ENCODE results near the gene TFF1. TPM values are rescaled to one million over a fixed set of nuclear protein-coding genes. Genes with fewer than 3 reads are reported as not detected.

The TFF1 gene
- total RNA-seq, 2 donors from 2014 or later = 3.0 to 66.4 TPM

DNA sequence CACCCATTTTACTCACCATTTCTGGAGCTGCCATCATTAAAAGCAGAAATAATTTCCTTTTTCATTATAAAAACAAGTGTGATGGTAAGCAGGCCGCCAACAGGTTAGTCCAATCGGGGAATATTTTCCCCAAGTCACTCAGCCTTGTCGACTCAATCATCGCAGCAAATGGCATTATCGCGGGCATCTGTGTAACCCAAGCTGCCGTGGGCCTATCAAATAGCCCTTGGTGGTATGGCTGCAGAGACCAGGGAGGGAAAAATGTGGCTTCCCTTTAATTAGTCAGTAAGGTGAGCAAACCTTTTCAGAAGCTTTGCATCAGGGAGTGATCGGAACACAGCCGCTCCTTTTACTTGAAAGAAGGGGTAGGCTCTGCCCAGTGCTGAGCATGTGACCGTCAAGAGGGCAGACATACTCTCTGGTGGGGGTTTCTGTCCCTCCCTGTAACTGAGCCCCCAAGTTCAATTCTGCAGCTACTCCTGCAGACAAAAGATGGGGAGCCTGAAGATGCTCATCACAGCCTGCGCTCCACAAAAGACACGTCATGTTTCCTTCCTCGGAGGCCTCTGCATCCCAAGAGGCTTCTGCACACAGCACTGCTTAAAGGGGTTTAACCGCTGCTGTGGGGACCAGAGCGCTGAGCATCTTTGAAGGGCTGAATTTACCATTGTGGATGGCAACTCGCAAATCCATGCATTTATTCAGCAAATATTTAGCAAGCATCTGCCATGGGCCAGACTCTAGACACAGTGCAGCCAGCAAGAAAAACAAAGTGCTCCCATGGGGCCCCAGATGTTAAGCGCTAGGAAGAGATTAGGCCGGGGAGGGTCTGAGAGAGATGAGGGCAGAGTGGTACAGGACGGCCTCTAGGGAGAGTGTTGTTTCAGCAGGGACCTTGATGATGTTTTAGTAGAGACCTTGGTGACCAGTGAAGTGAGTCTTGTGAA lies 30.7 kb upstream of the TFF1 start:
- Histone ChIP-seq H3K4me1 (no peaks in the 10 kb centered on the region), H3K27ac (no peak overlapping the region), H3K36me3 (replicated peaks in 1 of 2; ENCODE audit: insufficient read depth in 1 of 2, low read depth in 2 of 2) (no peaks in the 10 kb centered on the region), H3K27me3 (no peaks in the 10 kb centered on the region), H3K4me3 (no peak overlapping the region), H3K9me3 (no peaks in the 10 kb centered on the region)
- intact Hi-C loops (cut with DNase I) = no loop called here
- TF ChIP-seq, protein P1, sequence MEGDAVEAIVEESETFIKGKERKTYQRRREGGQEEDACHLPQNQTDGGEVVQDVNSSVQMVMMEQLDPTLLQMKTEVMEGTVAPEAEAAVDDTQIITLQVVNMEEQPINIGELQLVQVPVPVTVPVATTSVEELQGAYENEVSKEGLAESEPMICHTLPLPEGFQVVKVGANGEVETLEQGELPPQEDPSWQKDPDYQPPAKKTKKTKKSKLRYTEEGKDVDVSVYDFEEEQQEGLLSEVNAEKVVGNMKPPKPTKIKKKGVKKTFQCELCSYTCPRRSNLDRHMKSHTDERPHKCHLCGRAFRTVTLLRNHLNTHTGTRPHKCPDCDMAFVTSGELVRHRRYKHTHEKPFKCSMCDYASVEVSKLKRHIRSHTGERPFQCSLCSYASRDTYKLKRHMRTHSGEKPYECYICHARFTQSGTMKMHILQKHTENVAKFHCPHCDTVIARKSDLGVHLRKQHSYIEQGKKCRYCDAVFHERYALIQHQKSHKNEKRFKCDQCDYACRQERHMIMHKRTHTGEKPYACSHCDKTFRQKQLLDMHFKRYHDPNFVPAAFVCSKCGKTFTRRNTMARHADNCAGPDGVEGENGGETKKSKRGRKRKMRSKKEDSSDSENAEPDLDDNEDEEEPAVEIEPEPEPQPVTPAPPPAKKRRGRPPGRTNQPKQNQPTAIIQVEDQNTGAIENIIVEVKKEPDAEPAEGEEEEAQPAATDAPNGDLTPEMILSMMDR (IDR thresholded peaks at IDR 0.05) = no peak
- TF ChIP-seq POLR2A (IDR thresholded peaks at IDR 0.05) = no peak
- DNase-seq (no peak), ATAC-seq (no peak)
- 79 to 90% methylated on average over 17 to 19 of the region's 19 CpGs for WGBS, 2 donors

DNA sequence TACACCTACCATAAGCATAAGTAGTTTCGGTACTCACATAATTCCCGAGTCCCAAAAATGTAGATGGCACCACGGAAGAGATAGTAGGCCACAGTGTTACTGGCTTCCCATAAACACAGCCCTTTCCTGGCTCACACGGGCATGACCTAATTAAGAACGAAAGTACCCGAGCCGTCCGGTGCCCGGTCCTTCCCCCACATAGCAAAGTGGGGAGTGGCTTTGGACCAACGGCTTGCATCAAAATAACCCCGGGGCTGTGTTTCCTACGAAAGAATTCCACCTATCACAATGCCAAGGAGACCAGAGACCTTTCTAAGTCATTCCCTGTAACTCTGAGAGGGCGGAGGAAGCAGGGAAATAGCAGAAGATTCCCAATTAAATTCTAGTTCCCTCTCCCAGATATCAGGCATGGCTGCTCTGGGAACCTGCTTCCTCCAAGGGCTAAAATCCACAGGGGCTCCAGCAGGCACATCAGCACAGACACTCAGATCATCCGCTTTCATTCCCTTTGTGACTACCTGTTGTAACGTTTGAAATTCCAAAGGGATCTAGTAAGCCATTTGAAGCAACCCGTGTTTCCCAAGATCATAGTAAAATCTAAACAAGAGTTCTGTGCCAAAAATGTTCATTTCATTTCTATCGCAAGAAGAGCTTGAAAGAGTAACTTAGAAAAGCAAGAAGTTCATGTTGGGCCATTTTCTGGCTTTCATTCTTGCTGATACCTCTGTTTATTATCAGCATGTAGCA lies 29.7 kb upstream of the TFF1 start, which contains the start of gene TMPRSS3:
Gene TMPRSS3, minus strand, starts transcription at position 148 of the 747 bp plus-strand sequence. CDS start 635 bp downstream, outside the sequence.
- intact Hi-C loops (cut with DNase I) = no loop called here
- 75 to 77% methylated on average over 17 of the region's 17 CpGs for WGBS, 2 donors
- Histone ChIP-seq H3K27me3 (no peaks in the 10 kb centered on the region), H3K4me1 (no peaks in the 10 kb centered on the region), H3K4me3 (no peak within 1 kb of the TSS), H3K27ac (peak within 1 kb of the TSS in 3 of 4 donors; percentile 34 to 55 (median 37)), H3K9me3 (no peaks in the 10 kb centered on the region), H3K36me3 (replicated peaks in 1 of 2; ENCODE audit: insufficient read depth in 1 of 2, low read depth in 2 of 2) (no peaks in the 10 kb centered on the region)
- ATAC-seq = peak; percentile 38
- TF ChIP-seq POLR2A (IDR thresholded peaks at IDR 0.05) = peak in 1 of 3 donors; percentile 17
- TF ChIP-seq, protein P1 (IDR thresholded peaks at IDR 0.05) = no peak
- DNase-seq = peak in 2 of 4 donors; percentile 32 to 64

DNA sequence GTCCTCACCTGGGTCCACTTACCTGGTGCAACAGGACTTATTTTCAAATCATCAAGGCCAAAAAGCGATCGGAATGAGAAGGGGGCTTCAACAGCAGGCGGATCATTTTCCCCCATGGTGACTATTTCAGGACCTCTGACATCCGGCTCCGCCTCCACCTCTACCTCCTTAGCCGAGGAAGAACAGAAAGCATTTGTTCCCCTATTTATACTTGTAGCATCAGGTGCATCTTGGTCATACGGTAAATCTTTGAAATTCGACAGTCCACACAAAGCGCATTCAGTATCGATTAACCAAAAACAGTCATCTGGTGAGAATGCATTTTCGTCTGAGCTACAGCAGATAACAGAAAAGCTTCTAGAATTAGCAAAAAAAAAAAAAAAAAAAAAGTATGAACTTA lies 29.0 kb upstream of the TFF1 start:
- H3K4me3 ChIP-seq = no peak overlapping the region
- H3K27me3 ChIP-seq = no peaks in the 10 kb centered on the region
- no peaks in the 10 kb centered on the region for H3K9me3 ChIP-seq
- no peaks in the 10 kb centered on the region for H3K36me3 ChIP-seq (replicated peaks in 1 of 2; ENCODE audit: insufficient read depth in 1 of 2, low read depth in 2 of 2)
- intact Hi-C loops (cut with DNase I) = no loop called here
- H3K27ac ChIP-seq = peak overlapping the region in 2 of 4 donors; percentile 34 to 55
- ATAC-seq (no peak), DNase-seq (no peak)
- no peak for TF ChIP-seq POLR2A (IDR thresholded peaks at IDR 0.05)
- TF ChIP-seq, protein P1 (IDR thresholded peaks at IDR 0.05) = no peak
- 90 to 91% methylated on average over 11 of the region's 11 CpGs for WGBS, 2 donors
- H3K4me1 ChIP-seq = peaks cover 2% of the 10 kb centered on the region

DNA sequence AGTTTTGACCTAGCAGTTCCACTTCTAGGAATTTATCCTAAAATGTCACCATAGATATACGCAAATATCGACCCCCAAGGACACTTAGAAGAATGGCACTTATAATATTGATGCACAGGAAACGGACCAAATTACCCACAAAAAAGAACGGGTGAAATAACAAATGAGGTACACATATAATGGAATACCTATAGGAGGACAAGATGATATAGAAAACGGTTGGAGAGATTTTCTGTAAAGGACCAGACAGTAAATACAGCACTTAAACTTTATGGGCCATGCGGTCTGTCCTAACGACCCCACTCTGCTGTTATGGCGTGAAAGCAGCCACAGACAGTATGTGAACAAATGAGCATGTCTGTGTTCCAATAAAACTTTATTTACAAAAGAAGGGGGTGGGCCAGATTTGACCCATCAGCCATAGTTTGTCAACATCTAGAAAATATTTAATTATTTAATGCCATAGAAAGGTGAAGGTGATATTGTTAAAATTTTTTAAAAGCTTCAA lies 27.2 kb upstream of the TFF1 start:
- TF ChIP-seq, protein P1 (IDR thresholded peaks at IDR 0.05) = no peak
- TF ChIP-seq POLR2A (IDR thresholded peaks at IDR 0.05) = no peak
- peaks cover 12% of the 10 kb centered on the region for H3K4me1 ChIP-seq
- DNase-seq = no peak
- intact Hi-C loops (cut with DNase I) = no loop called here
- no peak overlapping the region for H3K4me3 ChIP-seq
- no peaks in the 10 kb centered on the region for H3K27me3 ChIP-seq
- ATAC-seq = no peak
- H3K9me3 ChIP-seq = no peaks in the 10 kb centered on the region
- 57 to 63% methylated on average over 8 of the region's 8 CpGs for WGBS, 2 donors
- H3K36me3 ChIP-seq (replicated peaks in 1 of 2; ENCODE audit: insufficient read depth in 1 of 2, low read depth in 2 of 2) = no peaks in the 10 kb centered on the region
- no peak overlapping the region for H3K27ac ChIP-seq

Data from body of pancreas (tissue), 4 donors.